Smooth muscle cell (in vitro differentiated cells): ENCODE measurements around the gene EFNB1. TPM values are rescaled to one million over a fixed set of nuclear protein-coding genes. Genes with fewer than 3 reads are reported as not detected.
A peak's percentile ranks its signal among the peaks of the same experiment; 100 is the strongest.
"Not testable (repeated sequence)": the region's sequence is repeated elsewhere in the genome, so short reads cannot be mapped to it uniquely, and the experiment has no call there.

Source experiments
- DNase-seq: peaks from one replicate; lab custom pipeline; 2025; ENCODE audit not compliant: unreplicated experiment; lab: John Stamatoyannopoulos, UW
- H2AFZ ChIP-seq: fragments of 200-600 bp; sonication (generic); 2 replicates; pipeline ENCODE4 v1.6.0; 2016; ENCODE audit warnings: antibody characterized with exemption, low read depth, mild to moderate bottlenecking
- H3F3A ChIP-seq: fragments of 200-600 bp; sonication (generic); 2 replicates; pipeline ENCODE4 v1.6.0; 2017; ENCODE audit warnings: antibody characterized with exemption, low read depth
- H3K27ac ChIP-seq: fragments of 200-600 bp; sonication (generic); 2 replicates; pipeline ENCODE4 v1.5.1; 2016; ENCODE audit warnings: low read depth, mild to moderate bottlenecking
- H3K27me3 ChIP-seq: fragments of 200-600 bp; sonication (generic); 2 replicates; pipeline ENCODE4 v1.6.1; 2016; ENCODE audit warnings: low read depth, mild to moderate bottlenecking
- H3K36me3 ChIP-seq: fragments of 200-600 bp; sonication (generic); 2 replicates; pipeline ENCODE4 v1.5.1; 2016; ENCODE audit warnings: low read depth
- H3K4me1 ChIP-seq: fragments of 200-600 bp; sonication (generic); 2 replicates; pipeline ENCODE4 v1.5.1; 2016; ENCODE audit warnings: low read depth
- H3K4me2 ChIP-seq: fragments of 200-600 bp; sonication (generic); 2 replicates; pipeline ENCODE4 v1.6.0; 2016; ENCODE audit warnings: mild to moderate bottlenecking
- H3K4me3 ChIP-seq: fragments of 200-600 bp; sonication (generic); 2 replicates; pipeline ENCODE4 v1.5.1; 2016; ENCODE audit warnings: mild to moderate bottlenecking
- H3K79me2 ChIP-seq: fragments of 200-600 bp; sonication (generic); 2 replicates; pipeline ENCODE4 v1.6.0; 2016; ENCODE audit warnings: low read depth, mild to moderate bottlenecking
- H3K9ac ChIP-seq: fragments of 200-600 bp; sonication (generic); 2 replicates; pipeline ENCODE4 v1.6.0; 2016; ENCODE audit warnings: low read depth
- H3K9me3 ChIP-seq: fragments of 200-600 bp; sonication (generic); replicated peaks from 2 replicates; pipeline ENCODE4 v1.5.1; 2016; ENCODE audit warnings: low read depth
- H4K20me1 ChIP-seq: fragments of 200-600 bp; sonication (generic); 2 replicates; pipeline ENCODE4 v1.6.0; 2016; ENCODE audit warnings: low read depth
- CTCF ChIP-seq: fragments of 200-600 bp; sonication (generic); IDR thresholded peaks from 2 replicates; pipeline ENCODE4 v1.5.1; 2017; ENCODE audit warnings: borderline replicate concordance, mild to moderate bottlenecking, antibody characterized with exemption; ENCODE audit not compliant: insufficient read depth, poor library complexity, severe bottlenecking
- WGBS: methylation state at CpG from one replicate; pipeline ENCODE4 v1.1.7; 2016; ENCODE audit warnings: low lambda C conversion rate; 5-methylcytosine and 5-hydroxymethylcytosine counted together
- polyA plus RNA-seq: library from polyadenylated mRNA; unstranded; fragments of >200 nt; fragmentation: Nextera tagmentation; extraction: Ambion mirVana; gene quantifications from 2 replicates; pipeline ENCODE4 v1.2.1, GENCODE V29; 2016
- total RNA-seq: library from RNA; depleted of rRNA; stranded (reverse); fragments of >200 nt; gene quantifications from 2 replicates; pipeline ENCODE4 v1.2.3, GENCODE V29; 2014

Gene EFNB1
- total RNA-seq (41.4 and 44.1 TPM in 2 replicates), polyA plus RNA-seq (54.8 and 58.3 TPM in 2 replicates)

- H3F3A ChIP-seq = no peaks in the 10 kb centered on the region
- peak; percentile 48 for DNase-seq
- no peaks in the 10 kb centered on the region for H3K4me1 ChIP-seq
- no peaks in the 10 kb centered on the region for H3K36me3 ChIP-seq
- no peak for TF ChIP-seq CTCF
- peaks cover 40% of the 10 kb centered on the region for H4K20me1 ChIP-seq
- H2AFZ ChIP-seq = no peak within 1 kb of the TSS
- H3K79me2 ChIP-seq = peaks cover 49% of the 10 kb centered on the region
- peak within 1 kb of the TSS; percentile 62 for H3K4me3 ChIP-seq
- no peak within 1 kb of the TSS for H3K27ac ChIP-seq
- peak within 1 kb of the TSS; percentile 87 for H3K4me2 ChIP-seq
- H3K27me3 ChIP-seq = no peaks in the 10 kb centered on the region
- peak within 1 kb of the TSS; percentile 73 for H3K9ac ChIP-seq
- WGBS = 51% methylated on average over 65 of the region's 82 CpGs
- no peaks in the 10 kb centered on the region for H3K9me3 ChIP-seq
Observed at GRCh38 chrX:68828740-68829581, at the start of gene EFNB1. Gene EFNB1, plus strand, starts transcription at chrX:68829021. Its CDS starts 756 bp downstream, at chrX:68829777.

- H3K36me3 ChIP-seq, H4K20me1 ChIP-seq, H3F3A ChIP-seq, H3K9ac ChIP-seq, H3K9me3 ChIP-seq, H3K4me1 ChIP-seq, H2AFZ ChIP-seq, H3K79me2 ChIP-seq, H3K27ac ChIP-seq, H3K27me3 ChIP-seq, H3K4me3 ChIP-seq, DNase-seq, H3K4me2 ChIP-seq: not testable (repeated sequence)
- WGBS = 89% methylated on average over 4 of the region's 4 CpGs
Observed at GRCh38 chrX:68781295-68781694, 47.5 kb upstream of the EFNB1 start.

GRCh38 chrX:68784816-68785215 lies 44.0 kb upstream of the EFNB1 start:
- H4K20me1 ChIP-seq = no peaks in the 10 kb centered on the region

DNA sequence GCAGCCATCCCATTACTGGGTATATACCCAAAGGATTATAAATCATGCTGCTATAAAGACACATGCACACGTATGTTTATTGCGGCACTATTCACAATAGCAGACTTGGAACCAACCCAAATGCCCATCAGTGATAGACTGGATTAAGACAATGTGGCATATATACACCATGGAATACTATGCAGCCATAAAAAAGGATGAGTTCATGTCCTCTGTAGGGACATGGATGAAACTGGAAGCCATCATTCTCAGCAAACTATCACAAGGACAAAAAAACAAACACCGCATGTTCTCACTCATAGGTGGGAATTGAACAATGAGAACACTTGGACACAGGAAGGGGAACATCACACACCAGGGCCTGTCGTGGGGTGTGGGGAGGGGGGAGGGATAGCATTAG lies 42.2 kb upstream of the EFNB1 start:
- H3K4me3 ChIP-seq, H3K9ac ChIP-seq, H2AFZ ChIP-seq, H3F3A ChIP-seq, DNase-seq, H3K36me3 ChIP-seq, H3K4me1 ChIP-seq, H3K27me3 ChIP-seq, H3K9me3 ChIP-seq, H3K4me2 ChIP-seq, H3K79me2 ChIP-seq, H4K20me1 ChIP-seq, H3K27ac ChIP-seq: not testable (repeated sequence)
- 92% methylated on average over 4 of the region's 4 CpGs for WGBS

More at GRCh38 chrX:68784816-68785215, 44.0 kb upstream of the EFNB1 start:
- H3K27ac ChIP-seq = no peak overlapping the region
- no peak overlapping the region for H3K9ac ChIP-seq
- H3K27me3 ChIP-seq = no peaks in the 10 kb centered on the region
- H3F3A ChIP-seq = no peaks in the 10 kb centered on the region
- H2AFZ ChIP-seq = no peak overlapping the region
- no peaks in the 10 kb centered on the region for H3K9me3 ChIP-seq
- no peak for TF ChIP-seq CTCF
- H3K79me2 ChIP-seq = no peaks in the 10 kb centered on the region
- H3K4me3 ChIP-seq = no peak overlapping the region
- WGBS = 80% methylated on average over 10 of the region's 10 CpGs
- H3K36me3 ChIP-seq = no peaks in the 10 kb centered on the region
- no peak overlapping the region for H3K4me2 ChIP-seq
- no peak for DNase-seq
- no peaks in the 10 kb centered on the region for H3K4me1 ChIP-seq
